Measurements from ENCODE around the gene TBC1D22A.

Gene TBC1D22A

DNA sequence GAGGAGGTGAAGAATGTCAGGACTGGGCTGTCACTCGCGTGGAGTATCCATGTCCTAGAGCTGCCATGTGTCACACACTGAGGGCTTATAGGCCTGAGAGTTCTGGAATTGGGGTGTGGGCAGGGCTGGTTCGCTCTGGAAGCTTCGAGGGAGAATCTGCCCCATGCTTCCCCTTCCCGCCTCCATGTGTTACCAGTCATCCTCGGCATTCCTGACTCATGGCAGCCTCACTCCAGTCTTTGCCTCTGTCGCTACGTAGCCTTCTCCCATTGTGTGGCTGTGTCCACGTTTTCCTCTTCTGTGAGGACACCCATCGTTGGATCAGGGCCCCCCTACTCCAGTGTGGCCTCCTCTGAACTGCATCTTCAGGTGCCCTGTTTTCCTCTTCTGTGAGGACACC is 301.2 kb downstream of the TBC1D22A start:
- TF ChIP-seq, protein P1, sequence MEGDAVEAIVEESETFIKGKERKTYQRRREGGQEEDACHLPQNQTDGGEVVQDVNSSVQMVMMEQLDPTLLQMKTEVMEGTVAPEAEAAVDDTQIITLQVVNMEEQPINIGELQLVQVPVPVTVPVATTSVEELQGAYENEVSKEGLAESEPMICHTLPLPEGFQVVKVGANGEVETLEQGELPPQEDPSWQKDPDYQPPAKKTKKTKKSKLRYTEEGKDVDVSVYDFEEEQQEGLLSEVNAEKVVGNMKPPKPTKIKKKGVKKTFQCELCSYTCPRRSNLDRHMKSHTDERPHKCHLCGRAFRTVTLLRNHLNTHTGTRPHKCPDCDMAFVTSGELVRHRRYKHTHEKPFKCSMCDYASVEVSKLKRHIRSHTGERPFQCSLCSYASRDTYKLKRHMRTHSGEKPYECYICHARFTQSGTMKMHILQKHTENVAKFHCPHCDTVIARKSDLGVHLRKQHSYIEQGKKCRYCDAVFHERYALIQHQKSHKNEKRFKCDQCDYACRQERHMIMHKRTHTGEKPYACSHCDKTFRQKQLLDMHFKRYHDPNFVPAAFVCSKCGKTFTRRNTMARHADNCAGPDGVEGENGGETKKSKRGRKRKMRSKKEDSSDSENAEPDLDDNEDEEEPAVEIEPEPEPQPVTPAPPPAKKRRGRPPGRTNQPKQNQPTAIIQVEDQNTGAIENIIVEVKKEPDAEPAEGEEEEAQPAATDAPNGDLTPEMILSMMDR (IDR thresholded peaks at IDR 0.05) = no peak

DNA sequence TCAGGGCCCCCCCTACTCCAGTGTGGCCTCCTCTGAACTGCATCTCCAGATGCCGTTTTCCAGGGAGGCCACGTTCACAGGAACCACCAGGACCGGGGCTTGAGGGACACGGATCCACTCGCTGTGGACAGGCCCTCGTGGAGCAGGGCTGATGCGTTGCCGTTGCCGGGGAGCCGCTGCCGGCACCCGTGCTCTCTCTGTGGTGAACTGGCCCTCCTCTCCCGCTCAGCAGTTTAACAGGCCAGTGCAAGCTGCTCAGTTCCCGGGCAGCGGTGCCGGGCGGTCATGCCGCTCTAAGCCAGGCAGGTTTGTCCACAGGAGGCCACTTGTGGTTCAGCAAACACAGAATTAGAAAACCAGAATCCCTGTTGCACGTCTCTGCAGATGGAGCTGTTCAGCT is 301.6 kb downstream of the TBC1D22A start:
- TF ChIP-seq, protein P1 (IDR thresholded peaks at IDR 0.05) = no peak

DNA sequence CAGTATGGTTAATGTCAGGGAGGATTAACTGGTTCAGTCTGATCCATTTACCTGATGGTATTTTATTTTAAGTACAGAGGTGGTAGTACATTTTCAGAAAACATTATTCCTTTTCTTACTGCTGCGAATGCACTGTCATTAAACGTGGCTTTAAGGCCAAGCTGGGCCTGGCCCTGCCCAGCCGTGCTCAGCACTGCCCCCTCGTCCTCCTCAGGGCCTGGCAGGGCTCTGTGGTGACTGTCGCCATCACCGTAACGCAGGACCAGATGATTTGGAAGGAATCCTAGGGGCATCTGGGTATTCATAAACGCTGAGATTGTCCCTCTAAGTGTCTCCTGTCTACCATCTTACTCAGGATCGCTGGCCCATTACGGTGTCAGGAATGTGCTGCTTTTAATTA is 302.0 kb downstream of the TBC1D22A start:
- TF ChIP-seq, protein P1 (IDR thresholded peaks at IDR 0.05) = no peak

DNA sequence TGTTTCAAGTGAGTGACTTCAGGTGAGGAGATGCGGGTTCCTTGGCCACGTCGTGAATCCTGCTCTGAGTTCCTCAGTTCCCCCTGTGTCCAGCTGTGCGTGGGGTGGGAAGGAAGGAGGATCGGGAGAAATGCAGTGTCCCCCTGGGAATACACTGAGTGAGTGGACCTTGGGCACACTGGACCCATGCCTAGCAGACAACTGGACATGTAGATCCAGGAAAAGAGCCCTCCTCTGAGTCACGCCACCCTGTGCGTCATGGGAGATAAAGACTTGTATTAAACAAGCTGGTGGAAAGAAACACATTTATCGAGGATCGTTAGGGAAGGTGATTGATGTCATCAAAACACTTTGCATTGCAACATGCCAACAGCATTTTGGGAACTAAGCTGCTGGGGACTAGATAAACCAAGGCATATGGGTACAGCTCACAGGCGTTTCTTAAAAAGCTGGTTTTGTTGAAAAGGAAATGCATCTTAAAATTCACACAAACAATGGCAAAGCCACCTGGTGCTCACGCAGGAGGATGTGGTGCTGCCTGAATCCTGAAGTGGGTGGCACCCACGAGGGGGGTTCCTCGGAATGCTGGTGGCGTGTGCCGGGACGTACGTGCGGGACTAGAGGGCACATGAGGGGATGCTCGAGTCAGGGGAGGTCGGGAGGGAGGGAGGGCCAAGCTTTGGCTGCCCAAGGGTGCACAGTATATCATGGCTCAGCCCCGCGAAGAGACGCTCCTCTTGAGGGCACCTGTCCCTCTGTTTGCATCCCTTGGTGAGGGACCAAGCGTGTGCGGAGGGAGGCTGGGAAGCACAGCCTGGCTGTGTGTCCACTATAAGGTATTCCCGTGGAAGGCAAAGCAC is 303.5 kb downstream of the TBC1D22A start:
- TF ChIP-seq, protein P1 (IDR thresholded peaks at IDR 0.05) = no peak

GRCh38 chr22:47066616-47066905 is 304.1 kb downstream of the TBC1D22A start:
- TF ChIP-seq, protein P1 (IDR thresholded peaks at IDR 0.05) = no peak

GRCh38 chr22:47067321-47067890 is 305.0 kb downstream of the TBC1D22A start:
- TF ChIP-seq, protein P1 (IDR thresholded peaks at IDR 0.05) = no peak

GRCh38 chr22:47067911-47068625 is 305.6 kb downstream of the TBC1D22A start:
- TF ChIP-seq, protein P1 (IDR thresholded peaks at IDR 0.05) = no peak
